ENCODE data around the gene F13A1. TPM values are rescaled to one million over a fixed set of nuclear protein-coding genes. Genes with fewer than 3 reads are reported as not detected.

The F13A1 gene
- total RNA-seq, 1 donor from 2014 or later: 91.9 TPM

GRCh38 chr6:6331946-6332601 lies 11.6 kb upstream of the F13A1 start:
- Histone ChIP-seq H3K4me3 (no peak overlapping the region), H3K36me3 (no peaks in the 10 kb centered on the region), H3K9me3 (no peaks in the 10 kb centered on the region), H3K27me3 (no peaks in the 10 kb centered on the region), H3K4me1 (no peaks in the 10 kb centered on the region), H3K27ac (no peak overlapping the region)
- no peak for DNase-seq (ENCODE audit: low spot score in 2 of 2)
- intact Hi-C loops (cut with DNase I): no loop called here
- no peak for TF ChIP-seq CTCF (IDR thresholded peaks at IDR 0.05)

- Histone ChIP-seq H3K9me3 (no peaks in the 10 kb centered on the region), H3K27me3 (no peaks in the 10 kb centered on the region), H3K4me3 (no peak overlapping the region), H3K27ac (no peak overlapping the region), H3K4me1 (no peaks in the 10 kb centered on the region), H3K36me3 (no peaks in the 10 kb centered on the region)
- no peak for TF ChIP-seq CTCF (IDR thresholded peaks at IDR 0.05)
- no peak for DNase-seq (ENCODE audit: low spot score in 2 of 2)
- intact Hi-C loops (cut with DNase I): no loop called here
Observed at GRCh38 chr6:6331393-6331792, 10.9 kb upstream of the F13A1 start.

GRCh38 chr6:6330407-6330806 lies 9.9 kb upstream of the F13A1 start:
- Histone ChIP-seq H3K4me1 (no peaks in the 10 kb centered on the region), H3K27ac (no peak overlapping the region), H3K27me3 (no peaks in the 10 kb centered on the region), H3K9me3 (no peaks in the 10 kb centered on the region), H3K4me3 (no peak overlapping the region), H3K36me3 (no peaks in the 10 kb centered on the region)
- no peak for TF ChIP-seq CTCF (IDR thresholded peaks at IDR 0.05)
- intact Hi-C loops (cut with DNase I): no loop called here
- DNase-seq (ENCODE audit: low spot score in 2 of 2): no peak

GRCh38 chr6:6328451-6328850 lies 8.0 kb upstream of the F13A1 start:
- no peak for DNase-seq (ENCODE audit: low spot score in 2 of 2)
- no peaks in the 10 kb centered on the region for H3K27me3 ChIP-seq
- H3K9me3 ChIP-seq: no peaks in the 10 kb centered on the region
- H3K27ac ChIP-seq: no peak overlapping the region
- no peak for TF ChIP-seq CTCF (IDR thresholded peaks at IDR 0.05)
- H3K36me3 ChIP-seq: no peaks in the 10 kb centered on the region
- no peaks in the 10 kb centered on the region for H3K4me1 ChIP-seq
- H3K4me3 ChIP-seq: no peak overlapping the region
- intact Hi-C loops (cut with DNase I): no loop called here

GRCh38 chr6:6323352-6323751 lies 2.9 kb upstream of the F13A1 start:
- no peak for DNase-seq (ENCODE audit: low spot score in 2 of 2)
- Histone ChIP-seq H3K36me3 (no peaks in the 10 kb centered on the region), H3K4me1 (no peaks in the 10 kb centered on the region), H3K27ac (no peak overlapping the region), H3K9me3 (no peaks in the 10 kb centered on the region), H3K27me3 (no peaks in the 10 kb centered on the region), H3K4me3 (no peak overlapping the region)
- intact Hi-C loops (cut with DNase I): no loop called here
- TF ChIP-seq CTCF (IDR thresholded peaks at IDR 0.05): no peak

- no peaks in the 10 kb centered on the region for H3K9me3 ChIP-seq
- no peaks in the 10 kb centered on the region for H3K4me1 ChIP-seq
- DNase-seq (ENCODE audit: low spot score in 2 of 2): no peak
- TF ChIP-seq CTCF (IDR thresholded peaks at IDR 0.05): no peak
- no peak overlapping the region for H3K4me3 ChIP-seq
- H3K27me3 ChIP-seq: no peaks in the 10 kb centered on the region
- intact Hi-C loops (cut with DNase I): no loop called here
- no peaks in the 10 kb centered on the region for H3K36me3 ChIP-seq
- no peak overlapping the region for H3K27ac ChIP-seq
Observed at GRCh38 chr6:6320901-6321300, 439 bp upstream of the F13A1 start.
